B cell (primary cell): ENCODE measurements around the gene ADGRB2. TPM values are rescaled to one million over a fixed set of nuclear protein-coding genes. Genes with fewer than 3 reads are reported as not detected.

Experiments
- ATAC-seq: fragments of 200-7000 bp; cut with Tn5 transposase; one replicate; pipeline ENCODE4 v1.10.0; 2021; ENCODE audit warnings: low read depth, mild to moderate bottlenecking, moderate number of reproducible peaks, moderate library complexity
- CTCF ChIA-PET: fragments of 350-600 bp; sonication (Branson Sonifier 250); formaldehyde crosslinking; loops from one replicate; lab custom pipeline; 2021; ENCODE audit warnings: antibody characterized with exemption, inconsistent platforms; lab: Charles Lee
- POLR2A ChIA-PET: fragments of 350-600 bp; sonication (Branson Sonifier 250); formaldehyde crosslinking; loops from one replicate; lab custom pipeline; 2021; ENCODE audit warnings: antibody characterized with exemption; lab: Charles Lee
- DNase-seq: peaks from one replicate; pipeline ENCODE4 v3.0.0; 2013
- H2AFZ ChIP-seq: 2 replicates; pipeline ENCODE4 v1.6.1; 2012; ENCODE audit warnings: mild to moderate bottlenecking, low read depth, low read length; ENCODE audit not compliant: insufficient read depth, poor library complexity, severe bottlenecking
- H3K27ac ChIP-seq, 2 donors: 1 replicate in 1 of 2; 2 replicates in 1 of 2; pipeline ENCODE4 v1.5.1; 2012 to 2013; ENCODE audit warnings: low read length in 2 of 2, mild to moderate bottlenecking in 2 of 2, moderate library complexity in 1 of 2
- H3K27me3 ChIP-seq, 4 experiments: fragments of 200-600 bp in 1 of 4; sonication (generic) in 1 of 4; replicated peaks in 1 of 4; 1 replicate in 2 of 4; 2 replicates in 2 of 4; pipeline versions ENCODE4 v1.6.1 to v1.7.0; 2013 to 2016; ENCODE audit warnings: low read length in 3 of 4, mild to moderate bottlenecking in 2 of 4, mixed read lengths in 1 of 4, moderate library complexity in 1 of 4; ENCODE audit not compliant: insufficient read depth in 4 of 4, control insufficient read depth in 3 of 4; ENCODE audit errors: control extremely low read depth in 1 of 4
- H3K36me3 ChIP-seq, 2 experiments: replicated peaks in 1 of 2; 1 replicate in 1 of 2; 2 replicates in 1 of 2; pipeline versions ENCODE4 v1.6.1 to v1.7.1; 2013; ENCODE audit warnings: low read length in 1 of 2; ENCODE audit not compliant: insufficient read depth in 2 of 2, control insufficient read depth in 1 of 2; ENCODE audit errors: control extremely low read depth in 1 of 2, extremely low read depth in 1 of 2
- H3K4me1 ChIP-seq, 2 donors: fragments of 200-600 bp in 1 of 2; sonication (generic) in 1 of 2; 1 replicate in 1 of 2; 2 replicates in 1 of 2; pipeline versions ENCODE4 v1.5.1 to v1.6.1; 2013 to 2017; ENCODE audit warnings: low read length in 2 of 2; ENCODE audit not compliant: control insufficient read depth in 2 of 2, insufficient read depth in 2 of 2
- H3K4me2 ChIP-seq: replicated peaks from 2 replicates; pipeline ENCODE3; 2012; ENCODE audit warnings: mild to moderate bottlenecking, low read depth, low read length; ENCODE audit not compliant: poor library complexity, severe bottlenecking
- H3K4me3 ChIP-seq, 5 experiments: fragments of 200-600 bp in 1 of 5; sonication (generic) in 1 of 5; 1 replicate in 3 of 5; 2 replicates in 2 of 5; pipeline versions ENCODE4 v1.5.1 to v1.7.0; 2011 to 2016; ENCODE audit warnings: low read length in 4 of 5, mild to moderate bottlenecking in 4 of 5, low read depth in 2 of 5, control low read depth in 1 of 5, moderate library complexity in 1 of 5; ENCODE audit not compliant: insufficient read depth in 1 of 5; ENCODE audit errors: control extremely low read depth in 1 of 5, extremely low read depth in 1 of 5
- H3K79me2 ChIP-seq: fragments of 200-600 bp; sonication (generic); one replicate; pipeline ENCODE4 v1.6.0; 2016; ENCODE audit warnings: low read length; ENCODE audit not compliant: control insufficient read depth, insufficient read depth
- H3K9ac ChIP-seq: fragments of 200-600 bp; sonication (generic); 2 replicates; pipeline ENCODE4 v1.6.1; 2017; ENCODE audit warnings: mild to moderate bottlenecking, low read length, moderate library complexity
- H3K9me3 ChIP-seq, 3 donors: one replicate each; pipeline versions ENCODE4 v1.6.1 to v1.7.1; 2013; ENCODE audit warnings: low read length in 2 of 3; ENCODE audit not compliant: control insufficient read depth in 2 of 3, insufficient read depth in 1 of 3; ENCODE audit errors: control extremely low read depth in 1 of 3
- H4K20me1 ChIP-seq: 2 replicates; pipeline ENCODE4 v1.6.0; 2012; ENCODE audit warnings: mild to moderate bottlenecking, low read length; ENCODE audit not compliant: insufficient read depth, control insufficient read depth, poor library complexity, severe bottlenecking
- H3K27ac Mint-ChIP-seq: one replicate; pipeline ENCODE4 v1.8.0; 2021; ENCODE audit warnings: mixed read lengths
- H3K27me3 Mint-ChIP-seq: one replicate; pipeline ENCODE4 v1.8.0; 2021; ENCODE audit warnings: mixed read lengths
- H3K4me1 Mint-ChIP-seq: one replicate; pipeline ENCODE4 v1.8.0; 2021; ENCODE audit warnings: mixed read lengths
- H3K4me3 Mint-ChIP-seq: one replicate; pipeline ENCODE4 v1.8.0; 2021; ENCODE audit warnings: mixed read lengths
- H3K9me3 Mint-ChIP-seq: one replicate; pipeline ENCODE4 v1.8.0; 2022; ENCODE audit warnings: mixed read lengths; ENCODE audit not compliant: insufficient read depth
- EZH2 ChIP-seq: IDR thresholded peaks from 2 replicates; pipeline ENCODE4 v1.6.1; 2012; ENCODE audit warnings: borderline replicate concordance, low read depth, mild to moderate bottlenecking, moderate library complexity, low read length; ENCODE audit not compliant: insufficient read depth, poor library complexity, severe bottlenecking
- WGBS: methylation state at CpG from one replicate; pipeline ENCODE4 v1.1.5; 2013; ENCODE audit warnings: missing lambda C conversion rate; ENCODE audit not compliant: insufficient coverage; 5-methylcytosine and 5-hydroxymethylcytosine counted together
- intact Hi-C: fragments of 100-400 bp; cut with micrococcal nuclease; formaldehyde crosslinking; loops from one replicate; pipeline ENCODE4 v1.10.0; 2022
- polyA plus RNA-seq: library from polyadenylated mRNA; depleted of rRNA; stranded (reverse); fragments of >200 nt; gene quantifications from 2 replicates; pipeline ENCODE4 v1.2.3, GENCODE V29; 2012
- total RNA-seq, 2 donors: library from RNA; stranded (reverse); fragments of 120-200 nt in 1 of 2; gene quantifications; 1 replicate in 1 of 2; 2 replicates in 1 of 2; pipeline versions ENCODE4 v1.2.3 to v1.2.4, GENCODE V29; 2013 to 2022
- TF ChIP-seq, protein P1 (sequence below): fragments of 200-600 bp; IDR thresholded peaks from one replicate; pipeline ENCODE4 v1.8.0; 2022; ENCODE audit warnings: antibody characterized with exemption, mild to moderate bottlenecking

Gene ADGRB2
- total and polyA plus RNA-seq, 2 donors (not counting 1 experiment from before 2014, with no cell fraction given): 1.9 to 2.7 TPM

GRCh38 chr1:31744165-31744888, 19.8 kb downstream of the ADGRB2 start:
- Histone ChIP-seq H3K4me1 (peaks cover 25 to 39% of the 10 kb centered on the region in 2 donors), H3K9ac (peak overlapping the region; percentile 19), H3K4me2 (peak overlapping the region; percentile 65), H3K9me3 (no peaks in the 10 kb centered on the region), H2AFZ (peak overlapping the region; percentile 32), H3K27ac (peak overlapping the region; percentile 29 to 35), H3K4me3 (no peak overlapping the region), H3K36me3 (no peaks in the 10 kb centered on the region), H4K20me1 (no peaks in the 10 kb centered on the region), H3K27me3 (peaks cover 0 to 7% (median 0%) of the 10 kb centered on the region in 4 experiments), H3K79me2 (no peaks in the 10 kb centered on the region)
- DNase-seq: peak; percentile 79
- 75% methylated on average over 28 of the region's 28 CpGs for WGBS
- Mint-ChIP-seq H3K27me3 (no peaks in the 10 kb centered on the region), H3K9me3 (no peaks in the 10 kb centered on the region), H3K27ac (peak overlapping the region; percentile 87), H3K4me3 (peak overlapping the region; percentile 64), H3K4me1 (peaks cover 52% of the 10 kb centered on the region)
- no peak for TF ChIP-seq EZH2
- TF ChIP-seq, protein P1, sequence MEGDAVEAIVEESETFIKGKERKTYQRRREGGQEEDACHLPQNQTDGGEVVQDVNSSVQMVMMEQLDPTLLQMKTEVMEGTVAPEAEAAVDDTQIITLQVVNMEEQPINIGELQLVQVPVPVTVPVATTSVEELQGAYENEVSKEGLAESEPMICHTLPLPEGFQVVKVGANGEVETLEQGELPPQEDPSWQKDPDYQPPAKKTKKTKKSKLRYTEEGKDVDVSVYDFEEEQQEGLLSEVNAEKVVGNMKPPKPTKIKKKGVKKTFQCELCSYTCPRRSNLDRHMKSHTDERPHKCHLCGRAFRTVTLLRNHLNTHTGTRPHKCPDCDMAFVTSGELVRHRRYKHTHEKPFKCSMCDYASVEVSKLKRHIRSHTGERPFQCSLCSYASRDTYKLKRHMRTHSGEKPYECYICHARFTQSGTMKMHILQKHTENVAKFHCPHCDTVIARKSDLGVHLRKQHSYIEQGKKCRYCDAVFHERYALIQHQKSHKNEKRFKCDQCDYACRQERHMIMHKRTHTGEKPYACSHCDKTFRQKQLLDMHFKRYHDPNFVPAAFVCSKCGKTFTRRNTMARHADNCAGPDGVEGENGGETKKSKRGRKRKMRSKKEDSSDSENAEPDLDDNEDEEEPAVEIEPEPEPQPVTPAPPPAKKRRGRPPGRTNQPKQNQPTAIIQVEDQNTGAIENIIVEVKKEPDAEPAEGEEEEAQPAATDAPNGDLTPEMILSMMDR: no peak
- ChIA-PET CTCF (interaction anchor here (0.9 to 2.1 kb wide), 4 partner anchors 40 to 219 kb away, joined by 3 to 15 read pairs (median 5); no protein-coding TSS in a partner anchor), POLR2A (interaction anchor here (0.5 kb wide), 1 partner anchor 18 kb away, joined by 5 read pairs; no protein-coding TSS in a partner anchor)
- intact Hi-C loops: loop anchor here (2.0 kb wide), 1 partner anchor 16 kb away; no protein-coding TSS in a partner anchor
- ATAC-seq: peak; percentile 79
